SK-N-SH treated with all-trans-retinoic acid at 6 μM for 48 hours (cell line): Measurements from ENCODE around the gene TRIM65.

Experiments used
- BACH2 ChIP-seq: fragments of 250-450 bp; sonication (Bioruptor Pico); IDR thresholded peaks from 2 replicates; pipeline ENCODE4 v1.9.0; 2021; ENCODE audit warnings: mild to moderate bottlenecking, borderline replicate concordance
- OSR1 ChIP-seq: fragments of 250-450 bp; sonication (Bioruptor Pico); IDR thresholded peaks from 2 replicates; pipeline ENCODE4 v1.8.0; 2022; ENCODE audit warnings: moderate library complexity, mild to moderate bottlenecking, inconsistent platforms
- POU6F1 ChIP-seq: fragments of 250-450 bp; sonication (Bioruptor Pico); IDR thresholded peaks from 2 replicates; pipeline ENCODE4 v1.8.0; 2021; ENCODE audit warnings: low read depth, mild to moderate bottlenecking, moderate library complexity, borderline replicate concordance
- TCF4 ChIP-seq: fragments of 250-450 bp; sonication (Bioruptor Pico); IDR thresholded peaks from 2 replicates; pipeline ENCODE4 v1.8.0; 2021; ENCODE audit warnings: mild to moderate bottlenecking, moderate library complexity, borderline replicate concordance
- ZFP3 ChIP-seq: fragments of 250-450 bp; sonication (Bioruptor Pico); IDR thresholded peaks from 2 replicates; pipeline ENCODE4 v1.5.0; 2020; ENCODE audit warnings: mild to moderate bottlenecking, moderate library complexity
- TF ChIP-seq, protein P1 (sequence below): fragments of 250-450 bp; sonication (Bioruptor Pico); IDR thresholded peaks from 2 replicates; pipeline ENCODE4 v1.8.0; 2020; ENCODE audit warnings: mild to moderate bottlenecking, moderate library complexity, borderline replicate concordance

GRCh38 chr17:75891605-75892555 is 4.9 kb downstream of the TRIM65 start:
- TF ChIP-seq OSR1 (no peak), BACH2 (CRISPR knock-in tag) (no peak), ZFP3 (CRISPR knock-in tag) (no peak), POU6F1 (CRISPR knock-in tag) (no peak), TCF4 (CRISPR knock-in tag) (no peak)
- TF ChIP-seq, protein P1, sequence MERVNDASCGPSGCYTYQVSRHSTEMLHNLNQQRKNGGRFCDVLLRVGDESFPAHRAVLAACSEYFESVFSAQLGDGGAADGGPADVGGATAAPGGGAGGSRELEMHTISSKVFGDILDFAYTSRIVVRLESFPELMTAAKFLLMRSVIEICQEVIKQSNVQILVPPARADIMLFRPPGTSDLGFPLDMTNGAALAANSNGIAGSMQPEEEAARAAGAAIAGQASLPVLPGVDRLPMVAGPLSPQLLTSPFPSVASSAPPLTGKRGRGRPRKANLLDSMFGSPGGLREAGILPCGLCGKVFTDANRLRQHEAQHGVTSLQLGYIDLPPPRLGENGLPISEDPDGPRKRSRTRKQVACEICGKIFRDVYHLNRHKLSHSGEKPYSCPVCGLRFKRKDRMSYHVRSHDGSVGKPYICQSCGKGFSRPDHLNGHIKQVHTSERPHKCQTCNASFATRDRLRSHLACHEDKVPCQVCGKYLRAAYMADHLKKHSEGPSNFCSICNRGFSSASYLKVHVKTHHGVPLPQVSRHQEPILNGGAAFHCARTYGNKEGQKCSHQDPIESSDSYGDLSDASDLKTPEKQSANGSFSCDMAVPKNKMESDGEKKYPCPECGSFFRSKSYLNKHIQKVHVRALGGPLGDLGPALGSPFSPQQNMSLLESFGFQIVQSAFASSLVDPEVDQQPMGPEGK (CRISPR knock-in tag): no peak
